ENCODE measurements around the gene NPNT.

NPNT gene

GRCh38 chr4:105990933-105991332 is 95.7 kb downstream of the NPNT start:
- no peaks in the 10 kb centered on the region for H3K9me2 ChIP-seq (ENCODE audit: low read depth, low read length)
- no peaks in the 10 kb centered on the region for H3K4me1 ChIP-seq (ENCODE audit: insufficient read depth, low read length, severe bottlenecking)
- no peak overlapping the region for H3K27ac ChIP-seq (ENCODE audit: low read depth, low read length, poor library complexity, severe bottlenecking)
- no peaks in the 10 kb centered on the region for H3K27me3 ChIP-seq (ENCODE audit: insufficient read depth, low read length)
- H2AFZ ChIP-seq (ENCODE audit: low read length) = no peak overlapping the region
- H3K9ac ChIP-seq (ENCODE audit: low read length) = no peak overlapping the region
- no peaks in the 10 kb centered on the region for H3F3A ChIP-seq (ENCODE audit: insufficient read depth, low read length)
- H4K20me1 ChIP-seq (ENCODE audit: insufficient read depth, low read length) = no peaks in the 10 kb centered on the region
- H3K4me2 ChIP-seq (ENCODE audit: low read length) = no peak overlapping the region
- H3K9me3 ChIP-seq (ENCODE audit: low read length) = no peaks in the 10 kb centered on the region
- H3K36me3 ChIP-seq (ENCODE audit: insufficient read depth, low read length) = no peaks in the 10 kb centered on the region
- H3K79me2 ChIP-seq (ENCODE audit: insufficient read depth, low read length) = no peaks in the 10 kb centered on the region
- TF ChIP-seq EZH2 (IDR thresholded peaks at IDR 0.05; ENCODE audit: borderline replicate concordance, low read length) (no peak), CTCF (IDR thresholded peaks at IDR 0.05; ENCODE audit: low read length) (no peak)
- no peak overlapping the region for H3K4me3 ChIP-seq (ENCODE audit: low read depth, low read length, poor library complexity, severe bottlenecking)

GRCh38 chr4:105991726-105992125 is 96.5 kb downstream of the NPNT start:
- H2AFZ ChIP-seq (ENCODE audit: low read length) = no peak overlapping the region
- no peaks in the 10 kb centered on the region for H3F3A ChIP-seq (ENCODE audit: insufficient read depth, low read length)
- no peaks in the 10 kb centered on the region for H3K4me1 ChIP-seq (ENCODE audit: insufficient read depth, low read length, severe bottlenecking)
- no peaks in the 10 kb centered on the region for H3K79me2 ChIP-seq (ENCODE audit: insufficient read depth, low read length)
- TF ChIP-seq CTCF (IDR thresholded peaks at IDR 0.05; ENCODE audit: low read length) (peak; percentile 6; the same call in 1 of the 2 replicates), EZH2 (IDR thresholded peaks at IDR 0.05; ENCODE audit: borderline replicate concordance, low read length) (no peak)
- H3K9me3 ChIP-seq (ENCODE audit: low read length) = no peaks in the 10 kb centered on the region
- no peak overlapping the region for H3K27ac ChIP-seq (ENCODE audit: low read depth, low read length, poor library complexity, severe bottlenecking)
- no peaks in the 10 kb centered on the region for H4K20me1 ChIP-seq (ENCODE audit: insufficient read depth, low read length)
- H3K9ac ChIP-seq (ENCODE audit: low read length) = no peak overlapping the region
- no peak overlapping the region for H3K4me2 ChIP-seq (ENCODE audit: low read length)
- H3K9me2 ChIP-seq (ENCODE audit: low read depth, low read length) = no peaks in the 10 kb centered on the region
- no peak overlapping the region for H3K4me3 ChIP-seq (ENCODE audit: low read depth, low read length, poor library complexity, severe bottlenecking)
- H3K36me3 ChIP-seq (ENCODE audit: insufficient read depth, low read length) = no peaks in the 10 kb centered on the region
- H3K27me3 ChIP-seq (ENCODE audit: insufficient read depth, low read length) = no peaks in the 10 kb centered on the region

- no peaks in the 10 kb centered on the region for H3K79me2 ChIP-seq (ENCODE audit: insufficient read depth, low read length)
- no peak overlapping the region for H3K4me3 ChIP-seq (ENCODE audit: low read depth, low read length, poor library complexity, severe bottlenecking)
- H2AFZ ChIP-seq (ENCODE audit: low read length) = no peak overlapping the region
- no peaks in the 10 kb centered on the region for H3K9me2 ChIP-seq (ENCODE audit: low read depth, low read length)
- H3K4me1 ChIP-seq (ENCODE audit: insufficient read depth, low read length, severe bottlenecking) = no peaks in the 10 kb centered on the region
- H3K9me3 ChIP-seq (ENCODE audit: low read length) = no peaks in the 10 kb centered on the region
- no peak overlapping the region for H3K4me2 ChIP-seq (ENCODE audit: low read length)
- no peak overlapping the region for H3K27ac ChIP-seq (ENCODE audit: low read depth, low read length, poor library complexity, severe bottlenecking)
- no peaks in the 10 kb centered on the region for H3F3A ChIP-seq (ENCODE audit: insufficient read depth, low read length)
- no peaks in the 10 kb centered on the region for H4K20me1 ChIP-seq (ENCODE audit: insufficient read depth, low read length)
- TF ChIP-seq EZH2 (IDR thresholded peaks at IDR 0.05; ENCODE audit: borderline replicate concordance, low read length) (no peak), CTCF (IDR thresholded peaks at IDR 0.05; ENCODE audit: low read length) (no peak)
- no peak overlapping the region for H3K9ac ChIP-seq (ENCODE audit: low read length)
- no peaks in the 10 kb centered on the region for H3K27me3 ChIP-seq (ENCODE audit: insufficient read depth, low read length)
- no peaks in the 10 kb centered on the region for H3K36me3 ChIP-seq (ENCODE audit: insufficient read depth, low read length)
These were observed 97.5 kb downstream of the NPNT start for GRCh38 chr4:105992641-105993305.
